ENCODE data around the gene DHPS.

DNA sequence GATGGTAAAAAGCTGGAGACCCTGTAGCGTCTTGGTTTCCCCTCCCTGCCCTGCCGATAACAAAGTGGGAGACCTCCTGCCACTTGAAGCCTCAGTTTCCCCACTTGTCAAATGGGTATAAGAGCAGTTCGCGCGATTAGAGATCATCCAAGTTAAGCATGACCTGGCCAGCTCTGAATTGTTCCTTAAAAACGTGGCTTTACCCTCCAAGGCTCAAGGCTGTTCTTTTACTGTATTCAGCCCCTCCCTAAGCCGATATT lies 41.6 kb upstream of the DHPS start:
- TF ChIP-seq POLR2A (IDR thresholded peaks at IDR 0.05; ENCODE audit: low read depth, low read length), result 0 out of 2 replicates have a peak, but pooled peaks have one; percentile 6
- TF ChIP-seq, protein P1, sequence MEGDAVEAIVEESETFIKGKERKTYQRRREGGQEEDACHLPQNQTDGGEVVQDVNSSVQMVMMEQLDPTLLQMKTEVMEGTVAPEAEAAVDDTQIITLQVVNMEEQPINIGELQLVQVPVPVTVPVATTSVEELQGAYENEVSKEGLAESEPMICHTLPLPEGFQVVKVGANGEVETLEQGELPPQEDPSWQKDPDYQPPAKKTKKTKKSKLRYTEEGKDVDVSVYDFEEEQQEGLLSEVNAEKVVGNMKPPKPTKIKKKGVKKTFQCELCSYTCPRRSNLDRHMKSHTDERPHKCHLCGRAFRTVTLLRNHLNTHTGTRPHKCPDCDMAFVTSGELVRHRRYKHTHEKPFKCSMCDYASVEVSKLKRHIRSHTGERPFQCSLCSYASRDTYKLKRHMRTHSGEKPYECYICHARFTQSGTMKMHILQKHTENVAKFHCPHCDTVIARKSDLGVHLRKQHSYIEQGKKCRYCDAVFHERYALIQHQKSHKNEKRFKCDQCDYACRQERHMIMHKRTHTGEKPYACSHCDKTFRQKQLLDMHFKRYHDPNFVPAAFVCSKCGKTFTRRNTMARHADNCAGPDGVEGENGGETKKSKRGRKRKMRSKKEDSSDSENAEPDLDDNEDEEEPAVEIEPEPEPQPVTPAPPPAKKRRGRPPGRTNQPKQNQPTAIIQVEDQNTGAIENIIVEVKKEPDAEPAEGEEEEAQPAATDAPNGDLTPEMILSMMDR (conservative IDR thresholded peaks at IDR 0.05; ENCODE audit: low read depth, low read length), result no peak
- TF ChIP-seq FOS (IDR thresholded peaks at IDR 0.05; ENCODE audit: low read depth, low read length), result no peak
- no peak for TF ChIP-seq CEBPB (IDR thresholded peaks at IDR 0.05; ENCODE audit: low read depth, low read length)
- TF ChIP-seq MAZ (IDR thresholded peaks at IDR 0.05; ENCODE audit: borderline replicate concordance, low read depth, low read length), result no peak
- TF ChIP-seq, protein P2, sequence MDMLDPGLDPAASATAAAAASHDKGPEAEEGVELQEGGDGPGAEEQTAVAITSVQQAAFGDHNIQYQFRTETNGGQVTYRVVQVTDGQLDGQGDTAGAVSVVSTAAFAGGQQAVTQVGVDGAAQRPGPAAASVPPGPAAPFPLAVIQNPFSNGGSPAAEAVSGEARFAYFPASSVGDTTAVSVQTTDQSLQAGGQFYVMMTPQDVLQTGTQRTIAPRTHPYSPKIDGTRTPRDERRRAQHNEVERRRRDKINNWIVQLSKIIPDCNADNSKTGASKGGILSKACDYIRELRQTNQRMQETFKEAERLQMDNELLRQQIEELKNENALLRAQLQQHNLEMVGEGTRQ (IDR thresholded peaks at IDR 0.05; ENCODE audit: low read depth, low read length), result no peak
- TF ChIP-seq MXI1 (IDR thresholded peaks at IDR 0.05; ENCODE audit: borderline replicate concordance, low read depth, low read length), result no peak
- no peak for TF ChIP-seq RFX5 (IDR thresholded peaks at IDR 0.05; ENCODE audit: low read depth, low read length)
- no peak for TF ChIP-seq RAD21 (IDR thresholded peaks at IDR 0.05; ENCODE audit: low read length)
- TF ChIP-seq, protein P3, sequence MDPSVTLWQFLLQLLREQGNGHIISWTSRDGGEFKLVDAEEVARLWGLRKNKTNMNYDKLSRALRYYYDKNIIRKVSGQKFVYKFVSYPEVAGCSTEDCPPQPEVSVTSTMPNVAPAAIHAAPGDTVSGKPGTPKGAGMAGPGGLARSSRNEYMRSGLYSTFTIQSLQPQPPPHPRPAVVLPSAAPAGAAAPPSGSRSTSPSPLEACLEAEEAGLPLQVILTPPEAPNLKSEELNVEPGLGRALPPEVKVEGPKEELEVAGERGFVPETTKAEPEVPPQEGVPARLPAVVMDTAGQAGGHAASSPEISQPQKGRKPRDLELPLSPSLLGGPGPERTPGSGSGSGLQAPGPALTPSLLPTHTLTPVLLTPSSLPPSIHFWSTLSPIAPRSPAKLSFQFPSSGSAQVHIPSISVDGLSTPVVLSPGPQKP (IDR thresholded peaks at IDR 0.05; ENCODE audit: borderline replicate concordance, low read depth, low read length), result no peak
- no peak for TF ChIP-seq MAFK (IDR thresholded peaks at IDR 0.05; ENCODE audit: low read depth, low read length)
- no peak for TF ChIP-seq BHLHE40 (IDR thresholded peaks at IDR 0.05; ENCODE audit: low read depth, low read length)
